HepG2 (cell line): Measurements from ENCODE around the gene PCYT2. TPM values are rescaled to one million over a fixed set of nuclear protein-coding genes. Genes with fewer than 3 reads are reported as not detected.

ENCODE experiments used
- DR1 ChIP-seq: sonication (generic); formaldehyde crosslinking; IDR thresholded peaks from 2 replicates; pipeline ENCODE4 v1.8.0; 2021; ENCODE audit warnings: mild to moderate bottlenecking, missing genetic modification reagents, inconsistent platforms
- FOXP1 ChIP-seq, 2 experiments: fragments of 450-650 bp in 1 of 2; IDR thresholded peaks; 2 replicates each; pipeline ENCODE4 v1.6.1; 2017 to 2018; ENCODE audit warnings: antibody characterized with exemption in 1 of 2
- MED8 ChIP-seq: sonication (generic); formaldehyde crosslinking; IDR thresholded peaks from 2 replicates; pipeline ENCODE4 v1.8.1; 2023; ENCODE audit warnings: mild to moderate bottlenecking, missing genetic modification reagents; ENCODE audit not compliant: insufficient replicate concordance
- RAD21 ChIP-seq: fragments of 450-650 bp; formaldehyde crosslinking; IDR thresholded peaks from 2 replicates; pipeline ENCODE4 v1.5.0; 2020; ENCODE audit warnings: mild to moderate bottlenecking
- RBM22 ChIP-seq: fragments of 200-400 bp; formaldehyde crosslinking; optimal IDR thresholded peaks from 2 replicates; pipeline ENCODE3; 2017; ENCODE audit warnings: mild to moderate bottlenecking, low read length, moderate library complexity
- SMAD9 ChIP-seq: sonication (generic); formaldehyde crosslinking; IDR thresholded peaks from 2 replicates; pipeline ENCODE4 v1.5.1; 2020; ENCODE audit warnings: mild to moderate bottlenecking, missing genetic modification reagents
- TOPORS ChIP-seq: sonication (generic); formaldehyde crosslinking; IDR thresholded peaks from 2 replicates; pipeline ENCODE4 v1.8.0; 2023; ENCODE audit warnings: mild to moderate bottlenecking, missing genetic modification reagents
- ZNF619 ChIP-seq: sonication (generic); formaldehyde crosslinking; IDR thresholded peaks from 2 replicates; pipeline ENCODE4 v1.4.0; 2020; ENCODE audit warnings: mild to moderate bottlenecking, missing genetic modification reagents
- polyA plus RNA-seq, 8 experiments: library from polyadenylated mRNA; depleted of rRNA in 3 of 8; stranded (reverse) in 7 of 8; unstranded in 1 of 8; fragments of >200 nt; fragmentation: Illumina TruSeq in 4 of 8; extraction: Trizol in 4 of 8; gene quantifications; 2 replicates each; pipeline versions ENCODE4 v1.2.1 to v1.2.3, GENCODE V29; 2011 to 2016; ENCODE audit warnings: low read depth in 4 of 8, missing spikeins in 1 of 8, mixed read lengths in 1 of 8; ENCODE audit not compliant: insufficient read depth in 1 of 8
- total RNA-seq, 5 experiments: library from RNA; depleted of rRNA; stranded (reverse); fragments of >200 nt; fragmentation: Illumina TruSeq; extraction: Trizol; gene quantifications; 2 replicates each; pipeline ENCODE4 v1.2.3, GENCODE V29; 2016; ENCODE audit warnings: low read depth in 1 of 5
- TF ChIP-seq, protein P1 (sequence below): IDR thresholded peaks from 2 replicates; pipeline ENCODE4 v1.6.1; 2012; ENCODE audit warnings: inconsistent platforms
- TF ChIP-seq, protein P2 (sequence below): sonication (generic); formaldehyde crosslinking; IDR thresholded peaks from 2 replicates; pipeline ENCODE4 v1.9.0; 2021; ENCODE audit warnings: missing genetic modification reagents, mild to moderate bottlenecking, borderline replicate concordance
- TF ChIP-seq, protein P3 (sequence below): sonication (generic); formaldehyde crosslinking; IDR thresholded peaks from 2 replicates; pipeline ENCODE4 v1.4.0; 2020; ENCODE audit warnings: missing genetic modification reagents
- TF ChIP-seq, protein P4 (sequence below): sonication (generic); formaldehyde crosslinking; IDR thresholded peaks from 2 replicates; pipeline ENCODE4 v1.4.0; 2020; ENCODE audit warnings: missing genetic modification reagents
- TF ChIP-seq, protein P5 (sequence below): sonication (generic); formaldehyde crosslinking; IDR thresholded peaks from 2 replicates; pipeline ENCODE4 v1.5.0; 2020; ENCODE audit warnings: mild to moderate bottlenecking, missing genetic modification reagents, borderline replicate concordance
- TF ChIP-seq, protein P6 (sequence below): sonication (generic); formaldehyde crosslinking; IDR thresholded peaks from 2 replicates; pipeline ENCODE4 v1.5.0; 2020; ENCODE audit warnings: missing genetic modification reagents

The PCYT2 gene
- total and polyA plus RNA-seq, 2 of the 13 experiments (the other 11 are each of a cell fraction or from before 2014, with no cell fraction given), result 147 to 297 TPM

DNA sequence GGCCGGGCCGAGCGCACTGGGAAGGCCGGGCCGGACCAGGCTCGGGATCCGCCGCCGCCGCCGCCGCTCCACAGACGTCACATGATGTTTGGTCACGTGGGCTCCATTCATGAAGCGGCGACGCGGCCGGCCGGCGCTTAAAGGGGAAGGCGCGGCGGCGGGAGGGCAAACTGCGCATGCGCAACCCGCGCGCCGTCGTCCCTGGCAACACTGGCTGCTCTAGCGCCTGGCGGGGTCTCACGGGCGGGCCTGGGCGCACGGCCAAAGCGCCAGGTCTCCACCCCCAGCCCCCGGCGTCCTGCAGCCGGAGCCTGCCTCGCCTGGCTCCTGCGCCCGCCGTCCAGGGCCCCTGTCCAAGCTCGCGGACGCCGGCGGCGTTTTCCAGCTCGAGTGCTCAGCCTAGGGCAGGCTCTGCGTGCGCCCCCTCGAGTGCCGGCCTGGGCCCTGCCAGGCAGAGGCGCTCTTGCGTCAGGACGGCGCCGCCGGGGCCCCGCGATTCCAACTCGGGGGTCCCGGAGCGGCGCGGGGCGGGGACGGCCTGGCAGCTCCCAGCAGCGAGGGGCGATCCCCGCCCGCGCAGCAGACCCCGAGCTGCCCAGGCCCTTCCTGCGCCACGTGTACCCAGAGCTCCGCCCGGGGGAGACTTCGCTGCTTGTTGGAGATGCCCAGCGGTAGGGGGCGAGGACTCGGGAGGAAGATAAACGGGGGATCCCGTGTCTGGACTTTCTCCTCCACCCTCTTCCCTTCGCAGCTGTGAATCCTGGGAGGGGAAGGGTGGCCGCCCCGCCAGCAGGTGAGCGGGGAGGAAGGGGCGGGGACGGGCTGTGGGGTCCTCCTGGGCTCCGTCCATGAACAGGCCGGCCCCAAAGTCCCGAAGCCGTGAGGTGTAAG lies 16.7 kb upstream of the PCYT2 start, which contains the start of gene MAFG (continued):
- TF ChIP-seq, protein P1, sequence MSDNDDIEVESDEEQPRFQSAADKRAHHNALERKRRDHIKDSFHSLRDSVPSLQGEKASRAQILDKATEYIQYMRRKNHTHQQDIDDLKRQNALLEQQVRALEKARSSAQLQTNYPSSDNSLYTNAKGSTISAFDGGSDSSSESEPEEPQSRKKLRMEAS, result peak; percentile 59
- TF ChIP-seq, protein P2, sequence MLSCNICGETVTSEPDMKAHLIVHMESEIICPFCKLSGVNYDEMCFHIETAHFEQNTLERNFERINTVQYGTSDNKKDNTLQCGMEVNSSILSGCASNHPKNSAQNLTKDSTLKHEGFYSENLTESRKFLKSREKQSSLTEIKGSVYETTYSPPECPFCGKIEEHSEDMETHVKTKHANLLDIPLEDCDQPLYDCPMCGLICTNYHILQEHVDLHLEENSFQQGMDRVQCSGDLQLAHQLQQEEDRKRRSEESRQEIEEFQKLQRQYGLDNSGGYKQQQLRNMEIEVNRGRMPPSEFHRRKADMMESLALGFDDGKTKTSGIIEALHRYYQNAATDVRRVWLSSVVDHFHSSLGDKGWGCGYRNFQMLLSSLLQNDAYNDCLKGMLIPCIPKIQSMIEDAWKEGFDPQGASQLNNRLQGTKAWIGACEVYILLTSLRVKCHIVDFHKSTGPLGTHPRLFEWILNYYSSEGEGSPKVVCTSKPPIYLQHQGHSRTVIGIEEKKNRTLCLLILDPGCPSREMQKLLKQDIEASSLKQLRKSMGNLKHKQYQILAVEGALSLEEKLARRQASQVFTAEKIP (CRISPR knock-in tag), result no peak
- TF ChIP-seq, protein P3, sequence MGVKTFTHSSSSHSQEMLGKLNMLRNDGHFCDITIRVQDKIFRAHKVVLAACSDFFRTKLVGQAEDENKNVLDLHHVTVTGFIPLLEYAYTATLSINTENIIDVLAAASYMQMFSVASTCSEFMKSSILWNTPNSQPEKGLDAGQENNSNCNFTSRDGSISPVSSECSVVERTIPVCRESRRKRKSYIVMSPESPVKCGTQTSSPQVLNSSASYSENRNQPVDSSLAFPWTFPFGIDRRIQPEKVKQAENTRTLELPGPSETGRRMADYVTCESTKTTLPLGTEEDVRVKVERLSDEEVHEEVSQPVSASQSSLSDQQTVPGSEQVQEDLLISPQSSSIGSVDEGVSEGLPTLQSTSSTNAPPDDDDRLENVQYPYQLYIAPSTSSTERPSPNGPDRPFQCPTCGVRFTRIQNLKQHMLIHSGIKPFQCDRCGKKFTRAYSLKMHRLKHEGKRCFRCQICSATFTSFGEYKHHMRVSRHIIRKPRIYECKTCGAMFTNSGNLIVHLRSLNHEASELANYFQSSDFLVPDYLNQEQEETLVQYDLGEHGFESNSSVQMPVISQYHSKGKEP (CRISPR knock-in tag), result no peak
- TF ChIP-seq SMAD9 (CRISPR knock-in tag) (no peak; the same call in 1 of the 2 replicates), RAD21 (CRISPR knock-in tag) (peak; percentile 85), FOXP1 (IDR thresholded peaks at IDR 0.05) (no peak), FOXP1 (CRISPR knock-in tag; IDR thresholded peaks at IDR 0.05) (no peak), DR1 (CRISPR knock-in tag) (peak; percentile 76; the same call in 1 of the 2 replicates), MED8 (CRISPR knock-in tag) (peak; percentile 86), TOPORS (CRISPR knock-in tag) (no peak; the same call in 1 of the 2 replicates), ZNF619 (peak; percentile 86; the same call in 1 of the 2 replicates), RBM22 (peak; percentile 43)
- TF ChIP-seq, protein P4, sequence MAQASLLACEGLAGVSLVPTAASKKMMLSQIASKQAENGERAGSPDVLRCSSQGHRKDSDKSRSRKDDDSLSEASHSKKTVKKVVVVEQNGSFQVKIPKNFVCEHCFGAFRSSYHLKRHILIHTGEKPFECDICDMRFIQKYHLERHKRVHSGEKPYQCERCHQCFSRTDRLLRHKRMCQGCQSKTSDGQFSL (CRISPR knock-in tag), result peak; percentile 49; the same call in 1 of the 2 replicates
- TF ChIP-seq, protein P5, sequence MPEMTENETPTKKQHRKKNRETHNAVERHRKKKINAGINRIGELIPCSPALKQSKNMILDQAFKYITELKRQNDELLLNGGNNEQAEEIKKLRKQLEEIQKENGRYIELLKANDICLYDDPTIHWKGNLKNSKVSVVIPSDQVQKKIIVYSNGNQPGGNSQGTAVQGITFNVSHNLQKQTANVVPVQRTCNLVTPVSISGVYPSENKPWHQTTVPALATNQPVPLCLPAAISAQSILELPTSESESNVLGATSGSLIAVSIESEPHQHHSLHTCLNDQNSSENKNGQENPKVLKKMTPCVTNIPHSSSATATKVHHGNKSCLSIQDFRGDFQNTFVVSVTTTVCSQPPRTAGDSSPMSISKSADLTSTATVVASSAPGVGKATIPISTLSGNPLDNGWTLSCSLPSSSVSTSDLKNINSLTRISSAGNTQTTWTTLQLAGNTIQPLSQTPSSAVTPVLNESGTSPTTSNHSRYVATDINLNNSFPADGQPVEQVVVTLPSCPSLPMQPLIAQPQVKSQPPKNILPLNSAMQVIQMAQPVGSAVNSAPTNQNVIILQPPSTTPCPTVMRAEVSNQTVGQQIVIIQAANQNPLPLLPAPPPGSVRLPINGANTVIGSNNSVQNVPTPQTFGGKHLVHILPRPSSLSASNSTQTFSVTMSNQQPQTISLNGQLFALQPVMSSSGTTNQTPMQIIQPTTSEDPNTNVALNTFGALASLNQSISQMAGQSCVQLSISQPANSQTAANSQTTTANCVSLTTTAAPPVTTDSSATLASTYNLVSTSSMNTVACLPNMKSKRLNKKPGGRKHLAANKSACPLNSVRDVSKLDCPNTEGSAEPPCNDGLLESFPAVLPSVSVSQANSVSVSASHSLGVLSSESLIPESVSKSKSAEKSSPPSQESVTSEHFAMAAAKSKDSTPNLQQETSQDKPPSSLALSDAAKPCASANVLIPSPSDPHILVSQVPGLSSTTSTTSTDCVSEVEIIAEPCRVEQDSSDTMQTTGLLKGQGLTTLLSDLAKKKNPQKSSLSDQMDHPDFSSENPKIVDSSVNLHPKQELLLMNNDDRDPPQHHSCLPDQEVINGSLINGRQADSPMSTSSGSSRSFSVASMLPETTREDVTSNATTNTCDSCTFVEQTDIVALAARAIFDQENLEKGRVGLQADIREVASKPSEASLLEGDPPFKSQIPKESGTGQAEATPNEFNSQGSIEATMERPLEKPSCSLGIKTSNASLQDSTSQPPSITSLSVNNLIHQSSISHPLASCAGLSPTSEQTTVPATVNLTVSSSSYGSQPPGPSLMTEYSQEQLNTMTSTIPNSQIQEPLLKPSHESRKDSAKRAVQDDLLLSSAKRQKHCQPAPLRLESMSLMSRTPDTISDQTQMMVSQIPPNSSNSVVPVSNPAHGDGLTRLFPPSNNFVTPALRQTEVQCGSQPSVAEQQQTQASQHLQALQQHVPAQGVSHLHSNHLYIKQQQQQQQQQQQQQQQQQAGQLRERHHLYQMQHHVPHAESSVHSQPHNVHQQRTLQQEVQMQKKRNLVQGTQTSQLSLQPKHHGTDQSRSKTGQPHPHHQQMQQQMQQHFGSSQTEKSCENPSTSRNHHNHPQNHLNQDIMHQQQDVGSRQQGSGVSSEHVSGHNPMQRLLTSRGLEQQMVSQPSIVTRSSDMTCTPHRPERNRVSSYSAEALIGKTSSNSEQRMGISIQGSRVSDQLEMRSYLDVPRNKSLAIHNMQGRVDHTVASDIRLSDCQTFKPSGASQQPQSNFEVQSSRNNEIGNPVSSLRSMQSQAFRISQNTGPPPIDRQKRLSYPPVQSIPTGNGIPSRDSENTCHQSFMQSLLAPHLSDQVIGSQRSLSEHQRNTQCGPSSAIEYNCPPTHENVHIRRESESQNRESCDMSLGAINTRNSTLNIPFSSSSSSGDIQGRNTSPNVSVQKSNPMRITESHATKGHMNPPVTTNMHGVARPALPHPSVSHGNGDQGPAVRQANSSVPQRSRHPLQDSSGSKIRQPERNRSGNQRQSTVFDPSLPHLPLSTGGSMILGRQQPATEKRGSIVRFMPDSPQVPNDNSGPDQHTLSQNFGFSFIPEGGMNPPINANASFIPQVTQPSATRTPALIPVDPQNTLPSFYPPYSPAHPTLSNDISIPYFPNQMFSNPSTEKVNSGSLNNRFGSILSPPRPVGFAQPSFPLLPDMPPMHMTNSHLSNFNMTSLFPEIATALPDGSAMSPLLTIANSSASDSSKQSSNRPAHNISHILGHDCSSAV (CRISPR knock-in tag), result no peak
- TF ChIP-seq, protein P6, sequence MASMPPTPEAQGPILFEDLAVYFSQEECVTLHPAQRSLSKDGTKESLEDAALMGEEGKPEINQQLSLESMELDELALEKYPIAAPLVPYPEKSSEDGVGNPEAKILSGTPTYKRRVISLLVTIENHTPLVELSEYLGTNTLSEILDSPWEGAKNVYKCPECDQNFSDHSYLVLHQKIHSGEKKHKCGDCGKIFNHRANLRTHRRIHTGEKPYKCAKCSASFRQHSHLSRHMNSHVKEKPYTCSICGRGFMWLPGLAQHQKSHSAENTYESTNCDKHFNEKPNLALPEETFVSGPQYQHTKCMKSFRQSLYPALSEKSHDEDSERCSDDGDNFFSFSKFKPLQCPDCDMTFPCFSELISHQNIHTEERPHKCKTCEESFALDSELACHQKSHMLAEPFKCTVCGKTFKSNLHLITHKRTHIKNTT (CRISPR knock-in tag), result 0 out of 2 replicates have a peak, but pooled peaks have one; percentile 32
